GM19328 (cell line): ENCODE data around the gene MCM6.

Source experiments
- ATAC-seq: cut with Tn5 transposase; IDR thresholded peaks from one replicate; pipeline ENCODE4 v1.9.1; 2021; ENCODE audit warnings: mild to moderate bottlenecking, moderate library complexity; ENCODE audit not compliant: unreplicated experiment

Gene MCM6

GRCh38 chr2:135791418-135792190 lies 84.6 kb downstream of the MCM6 start:
- ATAC-seq: no peak

- ATAC-seq: no peak
These were observed 85.8 kb downstream of the MCM6 start for GRCh38 chr2:135790423-135790822.
